GM10847 (cell line): ENCODE data around the gene ME1.

ENCODE experiments used
- POLR2A ChIP-seq: IDR thresholded peaks from 2 replicates; pipeline ENCODE4 v1.6.1; 2011; ENCODE audit not compliant: insufficient read length; ENCODE audit errors: extremely low read depth

Gene ME1

GRCh38 chr6:83192456-83192855 lies 238.4 kb downstream of the ME1 start:
- TF ChIP-seq POLR2A, result no peak

- TF ChIP-seq POLR2A, result no peak
These were observed 240.2 kb downstream of the ME1 start for GRCh38 chr6:83190626-83191025.

- TF ChIP-seq POLR2A, result no peak
These were observed 242.3 kb downstream of the ME1 start for GRCh38 chr6:83188501-83188900.

GRCh38 chr6:83185096-83185495 lies 245.8 kb downstream of the ME1 start:
- TF ChIP-seq POLR2A, result no peak

- no peak for TF ChIP-seq POLR2A
These were observed 247.6 kb downstream of the ME1 start for GRCh38 chr6:83183082-83183828.

- TF ChIP-seq POLR2A, result no peak
These were observed 248.7 kb downstream of the ME1 start for GRCh38 chr6:83182114-83182513.

- TF ChIP-seq POLR2A, result no peak
These were observed 250.4 kb downstream of the ME1 start for GRCh38 chr6:83180426-83180950.

- no peak for TF ChIP-seq POLR2A
These were observed 254.6 kb downstream of the ME1 start for GRCh38 chr6:83176246-83176645.

- no peak for TF ChIP-seq POLR2A
These were observed 261.3 kb downstream of the ME1 start for GRCh38 chr6:83169511-83169910.

- TF ChIP-seq POLR2A, result no peak
These were observed 261.7 kb downstream of the ME1 start for GRCh38 chr6:83169106-83169505.

- TF ChIP-seq POLR2A, result no peak
These were observed 262.3 kb downstream of the ME1 start for GRCh38 chr6:83168556-83168955.

- no peak for TF ChIP-seq POLR2A
These were observed 263.0 kb downstream of the ME1 start for GRCh38 chr6:83167726-83168278.
